GM23338 (cell line): ENCODE measurements around the gene VPS39. TPM values are rescaled to one million over a fixed set of nuclear protein-coding genes. Genes with fewer than 3 reads are reported as not detected.

Source experiments
- ATAC-seq: fragments of 200-7000 bp; cut with Tn5 transposase; 3 replicates; pipeline ENCODE4 v1.9.1; 2020
- DNase-seq: peaks from one replicate; pipeline ENCODE4 v3.0.0-alpha.2; 2015; ENCODE audit warnings: low spot score
- H2AFZ ChIP-seq: fragments of 200-600 bp; sonication (generic); 2 replicates; pipeline ENCODE4 v1.8.0; 2016; ENCODE audit warnings: antibody characterized with exemption, mild to moderate bottlenecking, moderate library complexity
- H3F3A ChIP-seq: fragments of 200-600 bp; sonication (generic); replicated peaks from 2 replicates; pipeline ENCODE4 v1.8.0; 2017; ENCODE audit warnings: antibody characterized with exemption, mixed run types, low read depth
- H3K27ac ChIP-seq: fragments of 200-600 bp; sonication (generic); 2 replicates; pipeline ENCODE4 v1.6.1; 2016; ENCODE audit warnings: low read depth
- H3K27me3 ChIP-seq: fragments of 200-600 bp; sonication (generic); 2 replicates; pipeline ENCODE4 v1.8.0; 2016; ENCODE audit warnings: mild to moderate bottlenecking, mixed run types, moderate library complexity; ENCODE audit not compliant: insufficient read depth
- H3K36me3 ChIP-seq: fragments of 200-600 bp; sonication (generic); 2 replicates; pipeline ENCODE4 v1.8.0; 2016; ENCODE audit warnings: mild to moderate bottlenecking; ENCODE audit not compliant: insufficient read depth
- H3K4me1 ChIP-seq: fragments of 200-600 bp; sonication (generic); 2 replicates; pipeline ENCODE4 v1.8.0; 2016; ENCODE audit warnings: mild to moderate bottlenecking, moderate library complexity; ENCODE audit not compliant: insufficient read depth
- H3K4me2 ChIP-seq: fragments of 200-600 bp; sonication (generic); 2 replicates; pipeline ENCODE4 v1.7.1; 2017; ENCODE audit warnings: mixed run types
- H3K4me3 ChIP-seq: fragments of 200-600 bp; sonication (generic); 2 replicates; pipeline ENCODE4 v1.6.1; 2016; ENCODE audit warnings: mixed run types
- H3K79me2 ChIP-seq: fragments of 200-600 bp; sonication (generic); replicated peaks from 2 replicates; pipeline ENCODE4 v1.8.0; 2017; ENCODE audit warnings: mild to moderate bottlenecking; ENCODE audit not compliant: insufficient read depth
- H3K9me2 ChIP-seq: fragments of 200-600 bp; sonication (generic); 2 replicates; pipeline ENCODE4 v1.8.0; 2017; ENCODE audit not compliant: insufficient read depth
- H4K20me1 ChIP-seq: fragments of 200-600 bp; sonication (generic); replicated peaks from 2 replicates; pipeline ENCODE4 v1.8.0; 2017; ENCODE audit warnings: mild to moderate bottlenecking; ENCODE audit not compliant: insufficient read depth
- H3K27ac Mint-ChIP-seq: 2 replicates; pipeline ENCODE4 v1.8.0; 2020; ENCODE audit warnings: inconsistent platforms, mild to moderate bottlenecking, moderate library complexity, mixed read lengths
- H3K27me3 Mint-ChIP-seq: 3 replicates; pipeline ENCODE4 v1.8.0; 2022; ENCODE audit warnings: low read depth, mild to moderate bottlenecking, moderate library complexity, mixed read lengths, inconsistent platforms; ENCODE audit not compliant: insufficient read depth, poor library complexity
- H3K36me3 Mint-ChIP-seq: 3 replicates; pipeline ENCODE4 v1.8.0; 2021; ENCODE audit warnings: low read depth, mild to moderate bottlenecking, inconsistent platforms, moderate library complexity, mixed read lengths
- H3K4me1 Mint-ChIP-seq: 3 replicates; pipeline ENCODE4 v1.8.0; 2020; ENCODE audit warnings: mild to moderate bottlenecking, inconsistent platforms, mixed read lengths
- H3K4me3 Mint-ChIP-seq: 3 replicates; pipeline ENCODE4 v1.8.0; 2021; ENCODE audit warnings: moderate library complexity, mild to moderate bottlenecking, inconsistent platforms, mixed read lengths
- H3K9me3 Mint-ChIP-seq: 3 replicates; pipeline ENCODE4 v1.8.0; 2020; ENCODE audit warnings: moderate library complexity, mild to moderate bottlenecking, inconsistent platforms, mixed read lengths
- CREB1 ChIP-seq: fragments of 250-450 bp; sonication (Bioruptor Pico); IDR thresholded peaks from 2 replicates; pipeline ENCODE4 v1.5.0; 2020; ENCODE audit warnings: low read depth, mild to moderate bottlenecking, moderate library complexity
- EZH2 ChIP-seq: fragments of 200-600 bp; sonication (generic); IDR thresholded peaks from one replicate; pipeline ENCODE4 v1.8.0; 2017; ENCODE audit warnings: antibody characterized with exemption, mild to moderate bottlenecking, low read depth; ENCODE audit not compliant: unreplicated experiment
- EZH2phosphoT487 ChIP-seq: fragments of 200-600 bp; sonication (generic); IDR thresholded peaks from one replicate; pipeline ENCODE4 v1.8.1; 2018; ENCODE audit warnings: antibody characterized with exemption; ENCODE audit not compliant: unreplicated experiment
- JUNB ChIP-seq: IDR thresholded peaks from one replicate; pipeline ENCODE4 v1.6.1; 2016; ENCODE audit warnings: antibody characterized with exemption; ENCODE audit not compliant: unreplicated experiment
- NANOG ChIP-seq: IDR thresholded peaks from 2 replicates; pipeline ENCODE4 v1.6.1; 2016; ENCODE audit warnings: antibody characterized with exemption, borderline replicate concordance
- POLR2AphosphoS5 ChIP-seq: IDR thresholded peaks from 2 replicates; pipeline ENCODE4 v1.6.1; 2016; ENCODE audit warnings: antibody characterized with exemption, low read depth
- STAT1 ChIP-seq: IDR thresholded peaks from one replicate; pipeline ENCODE4 v1.6.1; 2016; ENCODE audit warnings: antibody characterized with exemption; ENCODE audit not compliant: unreplicated experiment
- ZNF114 ChIP-seq: fragments of 250-450 bp; sonication (Bioruptor Pico); IDR thresholded peaks from 2 replicates; pipeline ENCODE4 v1.5.0; 2020; ENCODE audit warnings: mild to moderate bottlenecking, moderate library complexity
- ZNF331 ChIP-seq: fragments of 250-450 bp; sonication (Bioruptor Pico); IDR thresholded peaks from 2 replicates; pipeline ENCODE4 v1.5.0; 2020; ENCODE audit warnings: low read depth, mild to moderate bottlenecking, moderate library complexity
- polyA plus RNA-seq: library from polyadenylated mRNA; unstranded; fragments of >200 nt; fragmentation: Nextera tagmentation; extraction: Ambion mirVana; gene quantifications from 2 replicates; pipeline ENCODE4 v1.2.1, GENCODE V29; 2016
- total RNA-seq: library from RNA; depleted of rRNA; stranded (reverse); fragments of >200 nt; shearing (Covaris generic); gene quantifications from 2 replicates; pipeline ENCODE4 v1.2.3, GENCODE V29; 2014
- TF ChIP-seq, protein P1 (sequence below), 2 experiments: fragments of 200-600 bp in 1 of 2; sonication (generic) in 1 of 2; conservative IDR thresholded peaks; 2 replicates each; pipeline versions ENCODE4 v1.5.1 to v1.6.1; 2016 to 2017; ENCODE audit warnings: antibody characterized with exemption in 2 of 2, low read depth in 2 of 2, mild to moderate bottlenecking in 2 of 2, moderate library complexity in 1 of 2
- TF ChIP-seq, protein P2 (sequence below): fragments of 250-450 bp; sonication (Bioruptor Pico); IDR thresholded peaks from 2 replicates; pipeline ENCODE4 v1.5.0; 2020; ENCODE audit warnings: mild to moderate bottlenecking, moderate library complexity
- TF ChIP-seq, protein P3 (sequence below): IDR thresholded peaks from one replicate; pipeline ENCODE4 v1.6.1; 2018; ENCODE audit warnings: antibody characterized with exemption; ENCODE audit not compliant: unreplicated experiment
- TF ChIP-seq, protein P4 (sequence below): IDR thresholded peaks from 2 replicates; pipeline ENCODE4 v1.6.1; 2016; ENCODE audit warnings: antibody characterized with exemption

The VPS39 gene
- total and polyA plus RNA-seq, 2 experiments from 2014 or later: 14.9 to 45.1 TPM

DNA sequence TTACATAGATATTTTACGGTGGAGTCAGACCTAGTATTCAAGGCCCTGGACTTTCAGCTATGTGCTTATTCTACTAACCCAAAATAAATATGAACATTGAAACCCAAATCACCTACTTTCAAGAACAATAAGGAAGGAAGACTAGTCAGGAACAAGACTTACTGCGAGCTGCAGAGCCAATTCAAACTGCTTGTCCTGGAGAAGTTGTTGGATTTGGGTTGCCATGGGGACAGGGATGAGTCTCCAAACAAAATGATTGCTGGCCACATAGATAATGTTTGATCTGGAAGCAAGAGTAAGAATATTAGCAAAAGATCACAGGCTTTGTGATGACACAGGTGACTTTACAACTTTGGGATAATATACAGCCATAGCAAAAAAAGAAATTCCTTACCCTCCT lies 30.0 kb downstream of the VPS39 start:
- Histone ChIP-seq H3K36me3 (peaks cover 16% of the 10 kb centered on the region), H3K4me3 (no peak overlapping the region), H3K4me1 (no peaks in the 10 kb centered on the region), H3K27me3 (no peaks in the 10 kb centered on the region), H3K9me2 (no peaks in the 10 kb centered on the region), H3K4me2 (no peak overlapping the region), H4K20me1 (no peaks in the 10 kb centered on the region), H2AFZ (no peak overlapping the region), H3F3A (no peaks in the 10 kb centered on the region), H3K27ac (no peak overlapping the region), H3K79me2 (no peaks in the 10 kb centered on the region)
- TF ChIP-seq, protein P1, sequence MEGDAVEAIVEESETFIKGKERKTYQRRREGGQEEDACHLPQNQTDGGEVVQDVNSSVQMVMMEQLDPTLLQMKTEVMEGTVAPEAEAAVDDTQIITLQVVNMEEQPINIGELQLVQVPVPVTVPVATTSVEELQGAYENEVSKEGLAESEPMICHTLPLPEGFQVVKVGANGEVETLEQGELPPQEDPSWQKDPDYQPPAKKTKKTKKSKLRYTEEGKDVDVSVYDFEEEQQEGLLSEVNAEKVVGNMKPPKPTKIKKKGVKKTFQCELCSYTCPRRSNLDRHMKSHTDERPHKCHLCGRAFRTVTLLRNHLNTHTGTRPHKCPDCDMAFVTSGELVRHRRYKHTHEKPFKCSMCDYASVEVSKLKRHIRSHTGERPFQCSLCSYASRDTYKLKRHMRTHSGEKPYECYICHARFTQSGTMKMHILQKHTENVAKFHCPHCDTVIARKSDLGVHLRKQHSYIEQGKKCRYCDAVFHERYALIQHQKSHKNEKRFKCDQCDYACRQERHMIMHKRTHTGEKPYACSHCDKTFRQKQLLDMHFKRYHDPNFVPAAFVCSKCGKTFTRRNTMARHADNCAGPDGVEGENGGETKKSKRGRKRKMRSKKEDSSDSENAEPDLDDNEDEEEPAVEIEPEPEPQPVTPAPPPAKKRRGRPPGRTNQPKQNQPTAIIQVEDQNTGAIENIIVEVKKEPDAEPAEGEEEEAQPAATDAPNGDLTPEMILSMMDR (conservative IDR thresholded peaks at IDR 0.05; ENCODE audit: low read depth in 2 of 2): no peak
- TF ChIP-seq NANOG (no peak), STAT1 (no peak), ZNF114 (CRISPR knock-in tag) (no peak), ZNF331 (CRISPR knock-in tag) (no peak), EZH2phosphoT487 (no peak), POLR2AphosphoS5 (no peak), JUNB (no peak), CREB1 (no peak), EZH2 (no peak)
- TF ChIP-seq, protein P2, sequence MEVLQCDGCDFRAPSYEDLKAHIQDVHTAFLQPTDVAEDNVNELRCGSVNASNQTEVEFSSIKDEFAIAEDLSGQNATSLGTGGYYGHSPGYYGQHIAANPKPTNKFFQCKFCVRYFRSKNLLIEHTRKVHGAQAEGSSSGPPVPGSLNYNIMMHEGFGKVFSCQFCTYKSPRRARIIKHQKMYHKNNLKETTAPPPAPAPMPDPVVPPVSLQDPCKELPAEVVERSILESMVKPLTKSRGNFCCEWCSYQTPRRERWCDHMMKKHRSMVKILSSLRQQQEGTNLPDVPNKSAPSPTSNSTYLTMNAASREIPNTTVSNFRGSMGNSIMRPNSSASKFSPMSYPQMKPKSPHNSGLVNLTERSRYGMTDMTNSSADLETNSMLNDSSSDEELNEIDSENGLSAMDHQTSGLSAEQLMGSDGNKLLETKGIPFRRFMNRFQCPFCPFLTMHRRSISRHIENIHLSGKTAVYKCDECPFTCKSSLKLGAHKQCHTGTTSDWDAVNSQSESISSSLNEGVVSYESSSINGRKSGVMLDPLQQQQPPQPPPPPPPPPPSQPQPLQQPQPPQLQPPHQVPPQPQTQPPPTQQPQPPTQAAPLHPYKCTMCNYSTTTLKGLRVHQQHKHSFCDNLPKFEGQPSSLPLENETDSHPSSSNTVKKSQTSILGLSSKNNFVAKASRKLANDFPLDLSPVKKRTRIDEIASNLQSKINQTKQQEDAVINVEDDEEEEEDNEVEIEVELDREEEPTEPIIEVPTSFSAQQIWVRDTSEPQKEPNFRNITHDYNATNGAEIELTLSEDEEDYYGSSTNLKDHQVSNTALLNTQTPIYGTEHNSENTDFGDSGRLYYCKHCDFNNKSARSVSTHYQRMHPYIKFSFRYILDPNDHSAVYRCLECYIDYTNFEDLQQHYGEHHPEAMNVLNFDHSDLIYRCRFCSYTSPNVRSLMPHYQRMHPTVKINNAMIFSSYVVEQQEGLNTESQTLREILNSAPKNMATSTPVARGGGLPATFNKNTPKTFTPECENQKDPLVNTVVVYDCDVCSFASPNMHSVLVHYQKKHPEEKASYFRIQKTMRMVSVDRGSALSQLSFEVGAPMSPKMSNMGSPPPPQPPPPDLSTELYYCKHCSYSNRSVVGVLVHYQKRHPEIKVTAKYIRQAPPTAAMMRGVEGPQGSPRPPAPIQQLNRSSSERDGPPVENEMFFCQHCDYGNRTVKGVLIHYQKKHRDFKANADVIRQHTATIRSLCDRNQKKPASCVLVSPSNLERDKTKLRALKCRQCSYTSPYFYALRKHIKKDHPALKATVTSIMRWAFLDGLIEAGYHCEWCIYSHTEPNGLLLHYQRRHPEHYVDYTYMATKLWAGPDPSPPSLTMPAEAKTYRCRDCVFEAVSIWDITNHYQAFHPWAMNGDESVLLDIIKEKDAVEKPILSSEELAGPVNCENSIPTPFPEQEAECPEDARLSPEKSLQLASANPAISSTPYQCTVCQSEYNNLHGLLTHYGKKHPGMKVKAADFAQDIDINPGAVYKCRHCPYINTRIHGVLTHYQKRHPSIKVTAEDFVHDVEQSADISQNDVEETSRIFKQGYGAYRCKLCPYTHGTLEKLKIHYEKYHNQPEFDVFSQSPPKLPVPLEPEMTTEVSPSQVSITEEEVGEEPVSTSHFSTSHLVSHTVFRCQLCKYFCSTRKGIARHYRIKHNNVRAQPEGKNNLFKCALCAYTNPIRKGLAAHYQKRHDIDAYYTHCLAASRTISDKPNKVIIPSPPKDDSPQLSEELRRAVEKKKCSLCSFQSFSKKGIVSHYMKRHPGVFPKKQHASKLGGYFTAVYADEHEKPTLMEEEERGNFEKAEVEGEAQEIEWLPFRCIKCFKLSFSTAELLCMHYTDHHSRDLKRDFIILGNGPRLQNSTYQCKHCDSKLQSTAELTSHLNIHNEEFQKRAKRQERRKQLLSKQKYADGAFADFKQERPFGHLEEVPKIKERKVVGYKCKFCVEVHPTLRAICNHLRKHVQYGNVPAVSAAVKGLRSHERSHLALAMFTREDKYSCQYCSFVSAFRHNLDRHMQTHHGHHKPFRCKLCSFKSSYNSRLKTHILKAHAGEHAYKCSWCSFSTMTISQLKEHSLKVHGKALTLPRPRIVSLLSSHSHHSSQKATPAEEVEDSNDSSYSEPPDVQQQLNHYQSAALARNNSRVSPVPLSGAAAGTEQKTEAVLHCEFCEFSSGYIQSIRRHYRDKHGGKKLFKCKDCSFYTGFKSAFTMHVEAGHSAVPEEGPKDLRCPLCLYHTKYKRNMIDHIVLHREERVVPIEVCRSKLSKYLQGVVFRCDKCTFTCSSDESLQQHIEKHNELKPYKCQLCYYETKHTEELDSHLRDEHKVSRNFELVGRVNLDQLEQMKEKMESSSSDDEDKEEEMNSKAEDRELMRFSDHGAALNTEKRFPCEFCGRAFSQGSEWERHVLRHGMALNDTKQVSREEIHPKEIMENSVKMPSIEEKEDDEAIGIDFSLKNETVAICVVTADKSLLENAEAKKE (CRISPR knock-in tag): no peak
- TF ChIP-seq, protein P3, sequence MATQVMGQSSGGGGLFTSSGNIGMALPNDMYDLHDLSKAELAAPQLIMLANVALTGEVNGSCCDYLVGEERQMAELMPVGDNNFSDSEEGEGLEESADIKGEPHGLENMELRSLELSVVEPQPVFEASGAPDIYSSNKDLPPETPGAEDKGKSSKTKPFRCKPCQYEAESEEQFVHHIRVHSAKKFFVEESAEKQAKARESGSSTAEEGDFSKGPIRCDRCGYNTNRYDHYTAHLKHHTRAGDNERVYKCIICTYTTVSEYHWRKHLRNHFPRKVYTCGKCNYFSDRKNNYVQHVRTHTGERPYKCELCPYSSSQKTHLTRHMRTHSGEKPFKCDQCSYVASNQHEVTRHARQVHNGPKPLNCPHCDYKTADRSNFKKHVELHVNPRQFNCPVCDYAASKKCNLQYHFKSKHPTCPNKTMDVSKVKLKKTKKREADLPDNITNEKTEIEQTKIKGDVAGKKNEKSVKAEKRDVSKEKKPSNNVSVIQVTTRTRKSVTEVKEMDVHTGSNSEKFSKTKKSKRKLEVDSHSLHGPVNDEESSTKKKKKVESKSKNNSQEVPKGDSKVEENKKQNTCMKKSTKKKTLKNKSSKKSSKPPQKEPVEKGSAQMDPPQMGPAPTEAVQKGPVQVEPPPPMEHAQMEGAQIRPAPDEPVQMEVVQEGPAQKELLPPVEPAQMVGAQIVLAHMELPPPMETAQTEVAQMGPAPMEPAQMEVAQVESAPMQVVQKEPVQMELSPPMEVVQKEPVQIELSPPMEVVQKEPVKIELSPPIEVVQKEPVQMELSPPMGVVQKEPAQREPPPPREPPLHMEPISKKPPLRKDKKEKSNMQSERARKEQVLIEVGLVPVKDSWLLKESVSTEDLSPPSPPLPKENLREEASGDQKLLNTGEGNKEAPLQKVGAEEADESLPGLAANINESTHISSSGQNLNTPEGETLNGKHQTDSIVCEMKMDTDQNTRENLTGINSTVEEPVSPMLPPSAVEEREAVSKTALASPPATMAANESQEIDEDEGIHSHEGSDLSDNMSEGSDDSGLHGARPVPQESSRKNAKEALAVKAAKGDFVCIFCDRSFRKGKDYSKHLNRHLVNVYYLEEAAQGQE: no peak
- TF ChIP-seq, protein P4, sequence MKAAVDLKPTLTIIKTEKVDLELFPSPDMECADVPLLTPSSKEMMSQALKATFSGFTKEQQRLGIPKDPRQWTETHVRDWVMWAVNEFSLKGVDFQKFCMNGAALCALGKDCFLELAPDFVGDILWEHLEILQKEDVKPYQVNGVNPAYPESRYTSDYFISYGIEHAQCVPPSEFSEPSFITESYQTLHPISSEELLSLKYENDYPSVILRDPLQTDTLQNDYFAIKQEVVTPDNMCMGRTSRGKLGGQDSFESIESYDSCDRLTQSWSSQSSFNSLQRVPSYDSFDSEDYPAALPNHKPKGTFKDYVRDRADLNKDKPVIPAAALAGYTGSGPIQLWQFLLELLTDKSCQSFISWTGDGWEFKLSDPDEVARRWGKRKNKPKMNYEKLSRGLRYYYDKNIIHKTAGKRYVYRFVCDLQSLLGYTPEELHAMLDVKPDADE: no peak
- no peak overlapping the region for H3K27ac Mint-ChIP-seq
- no peak overlapping the region for H3K4me3 Mint-ChIP-seq
- no peaks in the 10 kb centered on the region for H3K4me1 Mint-ChIP-seq
- no peaks in the 10 kb centered on the region for H3K27me3 Mint-ChIP-seq
- DNase-seq (no peak), ATAC-seq (no peak)
- peaks cover 50% of the 10 kb centered on the region; the same call in 2 of the 3 replicates for H3K36me3 Mint-ChIP-seq
- no peaks in the 10 kb centered on the region for H3K9me3 Mint-ChIP-seq
